HG02840 (cell line): ENCODE measurements around the gene CD300H.

Source experiments
- ATAC-seq: cut with Tn5 transposase; IDR thresholded peaks from one replicate; pipeline ENCODE4 v1.9.1; 2021; ENCODE audit warnings: mild to moderate bottlenecking, moderate library complexity, moderate number of reproducible peaks; ENCODE audit not compliant: unreplicated experiment, low FRiP score

CD300H gene

GRCh38 chr17:74512036-74512435 lies 55.3 kb downstream of the CD300H start:
- no peak for ATAC-seq
